Germinal center (tissue), 1 donor: Measurements from ENCODE around the gene SNRNP48.

Experiments
- DNase-seq: peaks from one replicate; pipeline ENCODE4 v3.0.0; 2012; ENCODE audit warnings: mixed read lengths, low spot score

Gene SNRNP48

DNA sequence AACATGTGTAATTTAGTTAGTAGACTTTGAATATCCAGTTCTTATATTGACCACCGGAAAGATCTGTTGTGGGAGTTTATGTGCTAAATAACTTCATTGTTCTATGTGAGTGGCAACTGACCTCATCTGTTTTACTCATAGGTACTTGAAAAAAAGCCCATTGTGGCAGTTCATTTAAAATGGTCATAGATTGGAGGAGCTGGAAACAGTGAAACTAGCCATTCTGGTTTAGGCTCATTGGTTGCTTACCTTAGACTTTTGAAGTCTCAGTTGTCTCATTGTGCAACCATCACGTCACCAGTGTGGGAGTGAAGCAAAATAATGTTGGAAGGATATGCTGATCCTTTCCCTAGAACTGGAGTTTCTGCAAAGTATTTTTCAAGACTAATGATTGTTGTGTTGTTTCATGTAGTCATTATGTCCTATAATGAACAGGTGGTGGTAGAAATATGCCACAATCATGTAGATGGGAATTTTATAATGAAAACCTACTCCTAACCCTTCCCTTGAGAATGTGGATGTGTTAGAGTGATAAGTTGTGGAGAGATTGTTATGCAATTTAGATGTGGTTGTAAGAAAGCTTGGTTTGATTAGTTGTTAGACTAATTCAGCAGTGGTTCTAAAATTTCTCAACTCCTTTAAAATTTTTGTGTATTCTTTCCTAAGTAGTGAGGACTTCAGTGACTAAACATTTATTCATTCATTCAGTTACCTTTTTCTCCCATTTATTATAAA, 30.2 kb upstream of the SNRNP48 start:
- no peak for DNase-seq

GRCh38 chr6:7561153-7561964, 28.6 kb upstream of the SNRNP48 start:
- no peak for DNase-seq

GRCh38 chr6:7562769-7563168, 27.2 kb upstream of the SNRNP48 start:
- DNase-seq: no peak

DNA sequence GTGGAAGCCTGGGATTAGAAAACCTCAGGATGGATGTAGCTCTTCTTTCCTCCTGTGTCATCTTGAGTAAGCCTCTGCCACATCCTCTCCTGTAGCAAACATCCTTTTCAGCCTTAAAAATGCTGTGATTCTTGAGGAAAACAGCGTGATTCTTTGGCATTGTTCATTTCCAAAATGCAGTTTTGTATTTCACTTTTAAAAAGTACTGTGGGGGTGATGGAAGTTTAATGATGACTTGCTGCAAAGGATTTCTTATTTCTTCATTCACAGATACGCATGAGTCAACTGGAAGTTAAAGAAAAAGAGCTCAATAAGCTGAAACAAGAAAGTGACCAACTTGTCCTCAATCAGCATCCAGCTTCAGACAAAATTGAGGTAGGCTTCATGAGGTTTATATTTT, 23.9 kb upstream of the SNRNP48 start:
- no peak for DNase-seq

- DNase-seq: no peak
Observed at GRCh38 chr6:7566617-7567173, 23.3 kb upstream of the SNRNP48 start.

DNA sequence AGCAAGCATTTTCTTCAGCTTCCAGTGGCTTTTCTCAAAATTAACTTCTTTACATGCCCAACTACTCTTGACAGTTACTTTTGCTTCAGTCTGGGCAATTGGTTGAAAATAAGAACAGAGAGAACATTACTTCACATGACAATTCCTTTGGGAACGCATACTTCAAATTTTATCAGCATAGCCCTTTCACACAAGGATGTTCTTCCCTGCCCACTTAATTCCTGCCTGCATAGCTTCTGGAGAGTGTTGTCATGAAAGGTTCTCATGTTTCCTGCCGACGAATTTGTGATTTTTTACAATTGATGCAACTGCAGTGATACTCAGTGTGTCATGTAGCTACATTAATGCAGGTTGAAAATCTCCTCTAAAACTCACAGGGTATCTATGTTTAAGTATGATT, 22.0 kb upstream of the SNRNP48 start:
- no peak for DNase-seq

GRCh38 chr6:7569082-7569481, 20.9 kb upstream of the SNRNP48 start:
- no peak for DNase-seq

- no peak for DNase-seq
Observed at GRCh38 chr6:7572213-7572943, 17.6 kb upstream of the SNRNP48 start.

DNA sequence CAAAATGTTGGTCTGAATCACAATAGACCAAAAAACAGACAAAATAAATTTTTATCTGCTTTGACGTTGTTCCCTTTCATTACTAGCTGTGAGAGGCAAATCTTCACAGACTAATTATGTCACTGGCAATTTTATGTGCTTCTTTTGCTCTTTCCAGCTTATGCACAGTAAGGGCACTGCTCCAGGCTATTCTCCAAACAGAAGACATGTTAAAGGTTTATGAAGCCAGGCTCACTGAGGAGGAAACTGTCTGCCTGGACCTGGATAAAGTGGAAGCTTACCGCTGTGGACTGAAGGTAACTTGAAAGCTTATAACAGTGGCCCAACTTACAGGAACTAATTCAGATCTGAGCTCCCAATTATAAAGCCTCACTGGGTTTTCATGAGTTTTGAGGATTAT, 15.5 kb upstream of the SNRNP48 start:
- DNase-seq: no peak

DNA sequence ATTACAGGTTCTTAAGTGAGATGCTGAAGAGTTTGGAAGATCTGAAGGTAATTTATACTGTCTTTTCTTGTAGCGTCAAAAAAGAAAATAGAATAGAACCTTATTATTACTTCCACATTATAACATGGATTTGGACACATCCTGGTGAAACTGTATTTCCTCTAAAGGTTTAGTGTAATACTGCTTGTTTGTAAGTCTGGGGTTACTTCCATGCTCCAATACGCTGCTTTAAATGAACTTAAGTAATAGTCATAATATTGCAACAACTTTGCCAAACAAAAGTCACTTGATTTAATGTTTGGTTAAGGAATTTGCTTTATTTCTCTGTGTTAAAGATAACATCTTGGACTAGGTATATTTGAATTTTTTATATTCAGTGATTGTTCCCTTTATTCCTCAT, 11.5 kb upstream of the SNRNP48 start:
- no peak for DNase-seq

- DNase-seq: no peak
Observed at GRCh38 chr6:7578931-7579330, 11.1 kb upstream of the SNRNP48 start.

GRCh38 chr6:7579851-7580250, 10.1 kb upstream of the SNRNP48 start:
- DNase-seq: no peak

DNA sequence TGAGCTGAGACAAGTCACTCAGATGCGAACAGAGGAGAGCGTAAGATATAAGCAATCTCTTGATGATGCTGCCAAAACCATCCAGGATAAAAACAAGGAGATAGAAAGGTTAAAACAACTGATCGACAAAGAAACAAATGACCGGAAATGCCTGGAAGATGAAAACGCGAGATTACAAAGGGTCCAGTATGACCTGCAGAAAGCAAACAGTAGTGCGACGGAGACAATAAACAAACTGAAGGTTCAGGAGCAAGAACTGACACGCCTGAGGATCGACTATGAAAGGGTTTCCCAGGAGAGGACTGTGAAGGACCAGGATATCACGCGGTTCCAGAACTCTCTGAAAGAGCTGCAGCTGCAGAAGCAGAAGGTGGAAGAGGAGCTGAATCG, 9.5 kb upstream of the SNRNP48 start:
- no peak for DNase-seq

DNA sequence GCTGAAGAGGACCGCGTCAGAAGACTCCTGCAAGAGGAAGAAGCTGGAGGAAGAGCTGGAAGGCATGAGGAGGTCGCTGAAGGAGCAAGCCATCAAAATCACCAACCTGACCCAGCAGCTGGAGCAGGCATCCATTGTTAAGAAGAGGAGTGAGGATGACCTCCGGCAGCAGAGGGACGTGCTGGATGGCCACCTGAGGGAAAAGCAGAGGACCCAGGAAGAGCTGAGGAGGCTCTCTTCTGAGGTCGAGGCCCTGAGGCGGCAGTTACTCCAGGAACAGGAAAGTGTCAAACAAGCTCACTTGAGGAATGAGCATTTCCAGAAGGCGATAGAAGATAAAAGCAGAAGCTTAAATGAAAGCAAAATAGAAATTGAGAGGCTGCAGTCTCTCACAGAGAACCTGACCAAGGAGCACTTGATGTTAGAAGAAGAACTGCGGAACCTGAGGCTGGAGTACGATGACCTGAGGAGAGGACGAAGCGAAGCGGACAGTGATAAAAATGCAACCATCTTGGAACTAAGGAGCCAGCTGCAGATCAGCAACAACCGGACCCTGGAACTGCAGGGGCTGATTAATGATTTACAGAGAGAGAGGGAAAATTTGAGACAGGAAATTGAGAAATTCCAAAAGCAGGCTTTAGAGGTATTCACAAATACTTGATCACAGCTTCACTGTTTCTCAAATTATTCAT, 8.9 kb upstream of the SNRNP48 start:
- no peak for DNase-seq

DNA sequence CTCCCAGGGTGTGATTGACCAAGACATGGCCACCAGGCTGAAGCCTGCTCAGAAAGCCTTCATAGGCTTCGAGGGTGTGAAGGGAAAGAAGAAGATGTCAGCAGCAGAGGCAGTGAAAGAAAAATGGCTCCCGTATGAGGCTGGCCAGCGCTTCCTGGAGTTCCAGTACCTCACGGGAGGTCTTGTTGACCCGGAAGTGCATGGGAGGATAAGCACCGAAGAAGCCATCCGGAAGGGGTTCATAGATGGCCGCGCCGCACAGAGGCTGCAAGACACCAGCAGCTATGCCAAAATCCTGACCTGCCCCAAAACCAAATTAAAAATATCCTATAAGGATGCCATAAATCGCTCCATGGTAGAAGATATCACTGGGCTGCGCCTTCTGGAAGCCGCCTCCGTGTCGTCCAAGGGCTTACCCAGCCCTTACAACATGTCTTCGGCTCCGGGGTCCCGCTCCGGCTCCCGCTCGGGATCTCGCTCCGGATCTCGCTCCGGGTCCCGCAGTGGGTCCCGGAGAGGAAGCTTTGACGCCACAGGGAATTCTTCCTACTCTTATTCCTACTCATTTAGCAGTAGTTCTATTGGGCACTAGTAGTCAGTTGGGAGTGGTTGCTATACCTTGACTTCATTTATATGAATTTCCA, 4.6 kb upstream of the SNRNP48 start:
- DNase-seq: no peak

DNA sequence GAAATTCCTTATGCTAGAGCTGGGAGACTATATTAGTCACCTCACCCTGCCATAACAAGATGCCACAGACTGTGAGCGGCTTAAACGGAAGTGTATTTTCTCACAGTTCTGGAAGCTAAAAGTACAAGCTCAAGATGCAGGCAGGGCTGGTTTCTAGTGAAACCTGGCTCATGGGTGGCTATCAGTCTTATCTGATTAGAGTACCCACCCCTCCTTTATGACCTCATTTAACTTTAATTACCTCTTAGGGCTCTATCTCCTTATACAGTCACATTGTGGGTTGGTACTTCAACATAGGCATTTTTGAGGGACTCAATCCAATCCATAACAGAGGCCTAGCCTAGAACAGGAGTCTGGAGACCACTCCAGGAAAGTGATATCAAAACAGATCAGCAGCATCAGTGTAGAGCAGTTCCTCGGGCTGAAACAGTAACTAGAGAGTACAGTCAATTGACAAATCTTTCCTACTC, 2.3 kb upstream of the SNRNP48 start:
- DNase-seq: no peak

- no peak for DNase-seq
Observed at GRCh38 chr6:7588506-7588905, 1.5 kb upstream of the SNRNP48 start.

DNA sequence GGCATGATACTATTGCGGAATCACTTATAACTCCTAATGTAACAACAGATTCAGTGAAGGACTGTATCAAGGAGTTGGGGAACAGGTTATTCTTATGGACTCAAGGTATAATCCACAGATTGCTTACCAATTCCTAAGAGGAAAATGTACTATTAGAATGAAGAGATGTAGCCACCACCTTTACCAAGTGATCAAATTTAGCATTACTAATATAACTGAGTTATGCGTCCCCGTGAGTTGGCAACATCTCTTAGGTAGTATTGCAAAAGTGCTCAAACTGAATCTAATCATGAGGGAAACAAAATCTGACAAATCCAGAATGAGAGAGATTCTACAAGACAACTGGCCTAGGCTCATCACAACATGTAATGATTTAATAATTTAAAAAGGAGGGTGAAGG, 777 bp upstream of the SNRNP48 start:
- DNase-seq: no peak

DNA sequence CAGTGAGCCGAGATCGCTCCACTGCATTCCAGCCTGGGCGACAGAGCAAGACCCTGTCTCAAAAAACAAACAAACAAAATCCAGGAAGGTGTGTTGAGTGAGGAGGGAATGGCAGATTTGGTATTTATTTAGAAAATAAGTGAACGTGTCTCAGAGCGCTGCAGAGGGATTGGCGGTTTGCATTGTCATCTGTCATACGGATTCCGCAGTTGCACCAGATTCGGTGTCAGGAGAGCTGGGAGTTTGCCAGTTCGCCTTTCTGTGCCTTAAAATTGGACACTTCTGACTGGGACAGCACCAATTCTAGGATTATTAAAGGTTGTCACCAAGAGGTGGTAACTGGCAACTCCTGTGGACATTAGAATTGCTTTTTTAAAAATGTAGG, 912 bp downstream of the SNRNP48 start:
- DNase-seq: no peak

GRCh38 chr6:7591770-7592169, 1.8 kb downstream of the SNRNP48 start:
- DNase-seq: no peak

- no peak for DNase-seq
Observed at GRCh38 chr6:7593229-7593628, 3.2 kb downstream of the SNRNP48 start.
